Testis (tissue), 3 donors: ENCODE measurements around the gene DYNC1LI2. TPM values are rescaled to one million over a fixed set of nuclear protein-coding genes. Genes with fewer than 3 reads are reported as not detected.

Experiments used
- DNase-seq: peaks from one replicate; pipeline ENCODE4 v3.0.0-alpha.2; 2019
- H3K27ac ChIP-seq, 2 donors: fragments of 200-600 bp; sonication (generic); one replicate each; pipeline ENCODE4 v1.5.1; 2019
- H3K27me3 ChIP-seq: fragments of 200-600 bp; sonication (generic); one replicate; pipeline ENCODE4 v1.5.1; 2019
- H3K36me3 ChIP-seq: fragments of 200-600 bp; sonication (generic); one replicate; pipeline ENCODE4 v1.5.1; 2017; ENCODE audit warnings: low read depth; ENCODE audit errors: missing control alignments
- H3K4me1 ChIP-seq: fragments of 200-600 bp; sonication (generic); one replicate; pipeline ENCODE4 v1.5.1; 2019
- H3K4me3 ChIP-seq, 2 donors: fragments of 200-600 bp; sonication (generic); one replicate each; pipeline ENCODE4 v1.5.1; 2017 to 2019
- H3K9me3 ChIP-seq: fragments of 200-600 bp; sonication (generic); one replicate; pipeline ENCODE4 v1.5.1; 2017
- CTCF ChIP-seq, 3 experiments: fragments of 450-650 bp in 2 of 3; fragments of 200-600 bp in 1 of 3; sonication (generic) in 1 of 3; IDR thresholded peaks; one replicate each; pipeline ENCODE4 v1.5.1; 2016 to 2019; ENCODE audit warnings: antibody characterized with exemption in 3 of 3, mild to moderate bottlenecking in 2 of 3, moderate library complexity in 1 of 3
- POLR2A ChIP-seq: fragments of 450-650 bp; IDR thresholded peaks from one replicate; pipeline ENCODE4 v1.6.1; 2017; ENCODE audit warnings: antibody characterized with exemption, mild to moderate bottlenecking, moderate library complexity
- WGBS, 2 donors: methylation state at CpG; one replicate each; pipeline ENCODE4 v1.1.5; 2018; 5-methylcytosine and 5-hydroxymethylcytosine counted together
- intact Hi-C: fragments of 100-400 bp; cut with DNase I; formaldehyde crosslinking; loops from one replicate; pipeline ENCODE4 v1.15.1; 2023; ENCODE audit warnings: low total_unique reads
- polyA plus RNA-seq: library from polyadenylated mRNA; stranded (reverse); fragments of 350-450 nt; fragmentation: Illumina TruSeq; extraction: RNeasy Lipid Tissue Mini Kit (QIAGEN cat#74804); gene quantifications from one replicate; pipeline ENCODE4 v1.2.3, GENCODE V29; 2014; ENCODE audit warnings: low read depth, low replicate concordance; ENCODE audit not compliant: insufficient read depth
- total RNA-seq, 2 donors: library from RNA; depleted of rRNA; stranded (reverse); fragments of >200 nt; gene quantifications; one replicate each; pipeline ENCODE4 v1.2.3, GENCODE V29; 2016

The DYNC1LI2 gene
- total and polyA plus RNA-seq, 3 donors from 2014 or later, result 89.0 to 145 (median 132) TPM

GRCh38 chr16:66713076-66713475, 38.3 kb downstream of the DYNC1LI2 start:
- 64 to 83% methylated on average over 2 of the region's 2 CpGs for WGBS, 2 donors
- no peak overlapping the region for H3K27ac ChIP-seq
- intact Hi-C loops, result no loop called here
- H3K27me3 ChIP-seq, result no peaks in the 10 kb centered on the region
- no peaks in the 10 kb centered on the region for H3K36me3 ChIP-seq
- H3K4me1 ChIP-seq, result no peaks in the 10 kb centered on the region
- H3K4me3 ChIP-seq, result no peak overlapping the region
- no peak for DNase-seq
- TF ChIP-seq CTCF (IDR thresholded peaks at IDR 0.05) (no peak), POLR2A (no peak)
- H3K9me3 ChIP-seq, result no peaks in the 10 kb centered on the region

- H3K4me3 ChIP-seq, result no peak overlapping the region
- no peaks in the 10 kb centered on the region for H3K36me3 ChIP-seq
- DNase-seq, result no peak
- no peaks in the 10 kb centered on the region for H3K4me1 ChIP-seq
- H3K9me3 ChIP-seq, result no peaks in the 10 kb centered on the region
- intact Hi-C loops, result no loop called here
- H3K27me3 ChIP-seq, result no peaks in the 10 kb centered on the region
- H3K27ac ChIP-seq, result no peak overlapping the region
- no peak for TF ChIP-seq CTCF (IDR thresholded peaks at IDR 0.05)
Measured at GRCh38 chr16:66712512-66712911, 38.9 kb downstream of the DYNC1LI2 start.

DNA sequence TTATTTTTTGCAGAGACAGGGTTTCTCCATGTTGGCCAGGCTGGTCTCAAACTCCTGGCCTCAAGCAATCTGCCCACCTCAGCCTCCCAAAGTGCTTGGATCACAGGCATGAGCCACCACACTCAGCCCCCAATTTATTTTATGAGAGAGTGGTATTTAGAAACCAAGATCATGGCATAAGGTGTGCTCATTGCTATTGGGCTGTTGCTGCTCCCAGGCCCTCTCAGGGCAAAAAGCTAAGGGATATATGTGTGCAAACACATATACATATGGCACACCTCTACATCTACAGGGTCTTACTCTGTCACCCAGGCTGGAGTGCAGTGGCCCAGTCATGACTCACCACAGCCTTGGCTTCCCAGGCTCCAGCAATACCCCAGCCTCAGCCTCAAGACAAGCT, 39.8 kb downstream of the DYNC1LI2 start:
- no peaks in the 10 kb centered on the region for H3K36me3 ChIP-seq
- no peak for TF ChIP-seq POLR2A
- no peak for TF ChIP-seq CTCF (IDR thresholded peaks at IDR 0.05)
- no peaks in the 10 kb centered on the region for H3K27me3 ChIP-seq
- no peaks in the 10 kb centered on the region for H3K9me3 ChIP-seq
- DNase-seq, result no peak
- H3K4me3 ChIP-seq, result no peak overlapping the region
- H3K4me1 ChIP-seq, result peaks cover 1% of the 10 kb centered on the region
- intact Hi-C loops, result no loop called here
- H3K27ac ChIP-seq, result no peak overlapping the region

- no peak for TF ChIP-seq POLR2A
- TF ChIP-seq CTCF (IDR thresholded peaks at IDR 0.05), result no peak
- intact Hi-C loops, result no loop called here
- Histone ChIP-seq H3K36me3 (no peaks in the 10 kb centered on the region), H3K4me1 (peaks cover 13% of the 10 kb centered on the region), H3K9me3 (no peaks in the 10 kb centered on the region), H3K4me3 (no peak overlapping the region), H3K27ac (peak overlapping the region; percentile 39 to 48), H3K27me3 (no peaks in the 10 kb centered on the region)
- no peak for DNase-seq
- WGBS, 2 donors, result 73 to 82% methylated on average over 8 of the region's 8 CpGs
Measured at GRCh38 chr16:66706506-66706880, 44.9 kb downstream of the DYNC1LI2 start.

- H3K4me3 ChIP-seq, result no peak overlapping the region
- H3K36me3 ChIP-seq, result no peaks in the 10 kb centered on the region
- H3K4me1 ChIP-seq, result peaks cover 13% of the 10 kb centered on the region
- no peaks in the 10 kb centered on the region for H3K27me3 ChIP-seq
- intact Hi-C loops, result no loop called here
- DNase-seq, result peak; percentile 70
- H3K27ac ChIP-seq, result peak overlapping the region; percentile 39 to 48
- no peaks in the 10 kb centered on the region for H3K9me3 ChIP-seq
- TF ChIP-seq POLR2A (no peak), CTCF (IDR thresholded peaks at IDR 0.05) (no peak)
- 58 to 77% methylated on average over 11 of the region's 11 CpGs for WGBS, 2 donors
Measured at GRCh38 chr16:66705790-66706505, 45.5 kb downstream of the DYNC1LI2 start.
